Measurements from ENCODE around the gene BACH2. TPM values are rescaled to one million over a fixed set of nuclear protein-coding genes. Genes with fewer than 3 reads are reported as not detected.

BACH2 gene
- total and polyA plus RNA-seq, 2 experiments from 2014 or later, result 1.6 to 5.7 TPM

GRCh38 chr6:90025523-90026061 lies 271.1 kb downstream of the BACH2 start (continued):
- no peak for TF ChIP-seq REST (IDR thresholded peaks at IDR 0.05; ENCODE audit: unreplicated experiment)

GRCh38 chr6:90024633-90025032 lies 272.0 kb downstream of the BACH2 start:
- Mint-ChIP-seq H3K27me3 (ENCODE audit: insufficient read depth, low read depth, poor library complexity) (peaks cover 4% of the 10 kb centered on the region), H3K4me3 (no peak overlapping the region), H3K27ac (no peak overlapping the region), H3K36me3 (ENCODE audit: low read depth) (no peaks in the 10 kb centered on the region), H3K9me3 (no peaks in the 10 kb centered on the region), H3K4me1 (peaks cover 8% of the 10 kb centered on the region)
- ATAC-seq (no peak), DNase-seq (ENCODE audit: low spot score) (no peak)
- no peaks in the 10 kb centered on the region for H3F3A ChIP-seq (replicated peaks; ENCODE audit: low read depth)
- no peaks in the 10 kb centered on the region for H3K27me3 ChIP-seq (ENCODE audit: insufficient read depth)
- H3K9me2 ChIP-seq (ENCODE audit: insufficient read depth), result no peaks in the 10 kb centered on the region
- H3K4me2 ChIP-seq, result no peak overlapping the region
- H3K79me2 ChIP-seq (replicated peaks; ENCODE audit: insufficient read depth), result no peaks in the 10 kb centered on the region
- no peaks in the 10 kb centered on the region; the same call in 1 of the 2 replicates for H3K4me1 ChIP-seq (ENCODE audit: insufficient read depth)
- H3K27ac ChIP-seq (ENCODE audit: low read depth), result no peak overlapping the region
- no peaks in the 10 kb centered on the region for H3K36me3 ChIP-seq (ENCODE audit: insufficient read depth)
- no peak overlapping the region for H2AFZ ChIP-seq
- no peak overlapping the region for H3K4me3 ChIP-seq
- no peak for TF ChIP-seq CTCF (conservative IDR thresholded peaks at IDR 0.05; ENCODE audit: low read depth in 2 of 2)
- TF ChIP-seq POLR2AphosphoS5 (IDR thresholded peaks at IDR 0.05; ENCODE audit: low read depth), result no peak
- no peak for TF ChIP-seq NANOG (IDR thresholded peaks at IDR 0.05; ENCODE audit: borderline replicate concordance)
- H4K20me1 ChIP-seq (replicated peaks; ENCODE audit: insufficient read depth), result no peaks in the 10 kb centered on the region

- no peaks in the 10 kb centered on the region for H3K9me2 ChIP-seq (ENCODE audit: insufficient read depth)
- Mint-ChIP-seq H3K27ac (no peak overlapping the region), H3K36me3 (ENCODE audit: low read depth) (no peaks in the 10 kb centered on the region), H3K4me3 (no peak overlapping the region), H3K9me3 (no peaks in the 10 kb centered on the region), H3K27me3 (ENCODE audit: insufficient read depth, low read depth, poor library complexity) (no peaks in the 10 kb centered on the region), H3K4me1 (no peaks in the 10 kb centered on the region)
- H3K79me2 ChIP-seq (replicated peaks; ENCODE audit: insufficient read depth), result no peaks in the 10 kb centered on the region
- no peak overlapping the region for H3K27ac ChIP-seq (ENCODE audit: low read depth)
- no peak for TF ChIP-seq NANOG (IDR thresholded peaks at IDR 0.05; ENCODE audit: borderline replicate concordance)
- TF ChIP-seq REST (IDR thresholded peaks at IDR 0.05; ENCODE audit: unreplicated experiment), result no peak
- H4K20me1 ChIP-seq (replicated peaks; ENCODE audit: insufficient read depth), result no peaks in the 10 kb centered on the region
- DNase-seq (ENCODE audit: low spot score) (no peak), ATAC-seq (no peak)
- no peaks in the 10 kb centered on the region for H3K27me3 ChIP-seq (ENCODE audit: insufficient read depth)
- H3K36me3 ChIP-seq (ENCODE audit: insufficient read depth), result no peaks in the 10 kb centered on the region
- no peak overlapping the region for H3K4me3 ChIP-seq
- no peak overlapping the region for H2AFZ ChIP-seq
- H3K4me2 ChIP-seq, result no peak overlapping the region
- H3K4me1 ChIP-seq (ENCODE audit: insufficient read depth), result no peaks in the 10 kb centered on the region; the same call in 1 of the 2 replicates
- no peaks in the 10 kb centered on the region for H3F3A ChIP-seq (replicated peaks; ENCODE audit: low read depth)
These were observed 274.9 kb downstream of the BACH2 start for GRCh38 chr6:90021711-90022110.

All from GM23338 (cell line).